CD4-positive, CD25-positive, alpha-beta regulatory T cell (primary cell): ENCODE measurements around the gene DTX2. TPM values are rescaled to one million over a fixed set of nuclear protein-coding genes. Genes with fewer than 3 reads are reported as not detected.
A peak's percentile ranks its signal among the peaks of the same experiment; 100 is the strongest.
"Not testable (repeated sequence)": the region's sequence is repeated elsewhere in the genome, so short reads cannot be mapped to it uniquely, and the experiment has no call there.

Experiments
- ATAC-seq, 2 donors: fragments of 150-1000 bp; cut with Tn5 transposase; one replicate each; pipeline ENCODE4 v1.10.0; 2021; ENCODE audit warnings: low read depth in 2 of 2, moderate number of reproducible peaks in 2 of 2, moderate library complexity in 1 of 2
- DNase-seq, 3 donors: peaks; one replicate each; pipeline versions ENCODE4 v3.0.0 to v3.0.0-alpha.2; 2012 to 2022; ENCODE audit warnings: mixed read lengths in 1 of 3
- H3K27ac ChIP-seq: one replicate; pipeline ENCODE4 v1.7.0; 2013; ENCODE audit warnings: mild to moderate bottlenecking, low read length; ENCODE audit not compliant: insufficient read depth, poor library complexity, severe bottlenecking
- H3K27me3 ChIP-seq: one replicate; pipeline ENCODE4 v1.7.0; 2013; ENCODE audit warnings: low read length; ENCODE audit not compliant: control insufficient read depth, insufficient read depth
- H3K36me3 ChIP-seq: one replicate; pipeline ENCODE4 v1.7.0; 2013; ENCODE audit warnings: mild to moderate bottlenecking, low read length, moderate library complexity; ENCODE audit not compliant: control insufficient read depth, insufficient read depth
- H3K4me1 ChIP-seq: 2 replicates; pipeline ENCODE4 v1.7.0; 2013; ENCODE audit warnings: mild to moderate bottlenecking, low read length; ENCODE audit not compliant: insufficient read depth, control insufficient read depth, poor library complexity, severe bottlenecking
- H3K4me3 ChIP-seq: one replicate; pipeline ENCODE4 v1.7.0; 2013; ENCODE audit warnings: low read depth, mild to moderate bottlenecking, low read length, moderate library complexity
- H3K9me3 ChIP-seq, 2 experiments: 1 replicate in 1 of 2; 2 replicates in 1 of 2; pipeline ENCODE4 v1.7.0; 2013; ENCODE audit warnings: low read length in 2 of 2, mild to moderate bottlenecking in 1 of 2, moderate library complexity in 1 of 2; ENCODE audit not compliant: control insufficient read depth in 2 of 2
- H3K27ac Mint-ChIP-seq, 3 donors: one replicate each; pipeline ENCODE4 v1.8.0; 2020 to 2022; ENCODE audit warnings: mild to moderate bottlenecking in 3 of 3, mixed read lengths in 3 of 3, moderate library complexity in 2 of 3
- H3K27me3 Mint-ChIP-seq: one replicate; pipeline ENCODE4 v1.8.0; 2022; ENCODE audit warnings: mild to moderate bottlenecking, mixed read lengths
- H3K36me3 Mint-ChIP-seq: one replicate; pipeline ENCODE4 v1.8.0; 2020; ENCODE audit warnings: mixed read lengths
- H3K4me1 Mint-ChIP-seq, 4 donors: one replicate each; pipeline ENCODE4 v1.8.0; 2020 to 2022; ENCODE audit warnings: mixed read lengths in 4 of 4, mild to moderate bottlenecking in 1 of 4
- H3K4me3 Mint-ChIP-seq, 4 donors: one replicate each; pipeline ENCODE4 v1.8.0; 2020 to 2022; ENCODE audit warnings: mild to moderate bottlenecking in 4 of 4, mixed read lengths in 4 of 4, moderate library complexity in 3 of 4
- H3K9me3 Mint-ChIP-seq, 7 donors: one replicate each; pipeline ENCODE4 v1.8.0; 2020 to 2022; ENCODE audit warnings: mixed read lengths in 7 of 7, mild to moderate bottlenecking in 3 of 7, moderate library complexity in 2 of 7
- polyA plus RNA-seq, 4 donors: library from polyadenylated mRNA; unstranded; fragments of 300-500 nt; fragmentation: Illumina TruSeq; gene quantifications; one replicate each; pipeline ENCODE4 v1.2.3, GENCODE V29; 2021
- total RNA-seq: library from RNA; stranded (reverse); gene quantifications from one replicate; pipeline ENCODE4 v1.2.3, GENCODE V29; 2022

DTX2 gene
- total and polyA plus RNA-seq, 5 donors from 2014 or later = 10.7 to 36.0 (median 15.9) TPM

- H3K4me3 ChIP-seq, DNase-seq, H3K27ac Mint-ChIP-seq, H3K4me3 Mint-ChIP-seq, H3K27me3 ChIP-seq, H3K9me3 ChIP-seq, H3K4me1 Mint-ChIP-seq, H3K4me1 ChIP-seq, H3K36me3 Mint-ChIP-seq, H3K27ac ChIP-seq, H3K36me3 ChIP-seq, ATAC-seq, H3K9me3 Mint-ChIP-seq: not testable (repeated sequence)
- peaks cover 23% of the 10 kb centered on the region for H3K27me3 Mint-ChIP-seq
Observed at GRCh38 chr7:76425558-76425957, 36.0 kb upstream of the DTX2 start.

- Mint-ChIP-seq H3K4me3 (no peak overlapping the region), H3K9me3 (peaks cover 0 to 1% (median 0%) of the 10 kb centered on the region in 7 donors), H3K27me3 (peaks cover 20% of the 10 kb centered on the region), H3K36me3 (no peaks in the 10 kb centered on the region), H3K4me1 (no peaks in the 10 kb centered on the region), H3K27ac (no peak overlapping the region)
- Histone ChIP-seq H3K4me3 (no peak overlapping the region), H3K36me3 (no peaks in the 10 kb centered on the region), H3K27ac (no peak overlapping the region), H3K9me3 (no peaks in the 10 kb centered on the region), H3K4me1 (no peaks in the 10 kb centered on the region), H3K27me3 (no peaks in the 10 kb centered on the region)
- ATAC-seq (no peak), DNase-seq (no peak)
Observed at GRCh38 chr7:76426246-76426645, 35.3 kb upstream of the DTX2 start.

- Mint-ChIP-seq H3K36me3 (no peaks in the 10 kb centered on the region), H3K9me3 (peaks cover 0 to 1% (median 0%) of the 10 kb centered on the region in 7 donors), H3K27me3 (peaks cover 14% of the 10 kb centered on the region), H3K4me3 (no peak overlapping the region), H3K27ac (no peak overlapping the region), H3K4me1 (no peaks in the 10 kb centered on the region)
- Histone ChIP-seq H3K9me3 (no peaks in the 10 kb centered on the region), H3K4me3 (no peak overlapping the region), H3K4me1 (no peaks in the 10 kb centered on the region), H3K27me3 (no peaks in the 10 kb centered on the region), H3K27ac (no peak overlapping the region), H3K36me3 (no peaks in the 10 kb centered on the region)
- ATAC-seq (no peak), DNase-seq (no peak)
Observed at GRCh38 chr7:76427635-76428034, 33.9 kb upstream of the DTX2 start.

- no peaks in the 10 kb centered on the region for H3K36me3 ChIP-seq
- H3K4me3 Mint-ChIP-seq = no peak overlapping the region
- ATAC-seq (no peak), DNase-seq (no peak)
- H3K27ac ChIP-seq = no peak overlapping the region
- H3K4me1 ChIP-seq = no peaks in the 10 kb centered on the region
- no peaks in the 10 kb centered on the region for H3K4me1 Mint-ChIP-seq
- no peaks in the 10 kb centered on the region for H3K27me3 ChIP-seq
- H3K27me3 Mint-ChIP-seq = peaks cover 14% of the 10 kb centered on the region
- no peaks in the 10 kb centered on the region for H3K9me3 ChIP-seq
- no peaks in the 10 kb centered on the region for H3K36me3 Mint-ChIP-seq
- H3K27ac Mint-ChIP-seq = peak overlapping the region in 1 of 3 donors; percentile 40
- no peak overlapping the region for H3K4me3 ChIP-seq
- no peaks in the 10 kb centered on the region for H3K9me3 Mint-ChIP-seq
Observed at GRCh38 chr7:76428149-76428823, 33.2 kb upstream of the DTX2 start.

- no peak for ATAC-seq
Observed at GRCh38 chr7:76428868-76429805, 32.4 kb upstream of the DTX2 start.

GRCh38 chr7:76430211-76430610 is 31.3 kb upstream of the DTX2 start:
- Mint-ChIP-seq H3K27me3 (peaks cover 5% of the 10 kb centered on the region), H3K9me3 (no peaks in the 10 kb centered on the region), H3K36me3 (no peaks in the 10 kb centered on the region), H3K4me3 (no peak overlapping the region), H3K4me1 (no peaks in the 10 kb centered on the region), H3K27ac (no peak overlapping the region)
- Histone ChIP-seq H3K4me3 (no peak overlapping the region), H3K27ac (no peak overlapping the region), H3K4me1 (no peaks in the 10 kb centered on the region), H3K27me3 (no peaks in the 10 kb centered on the region), H3K9me3 (no peaks in the 10 kb centered on the region), H3K36me3 (no peaks in the 10 kb centered on the region)
- ATAC-seq (no peak), DNase-seq (no peak)

More at GRCh38 chr7:76428868-76429805, 32.4 kb upstream of the DTX2 start:
- DNase-seq = no peak
- Mint-ChIP-seq H3K9me3 (no peaks in the 10 kb centered on the region), H3K27ac (no peak overlapping the region), H3K27me3 (peaks cover 9% of the 10 kb centered on the region), H3K36me3 (no peaks in the 10 kb centered on the region), H3K4me3 (no peak overlapping the region), H3K4me1 (no peaks in the 10 kb centered on the region)
- H3K4me1 ChIP-seq = no peaks in the 10 kb centered on the region
- no peaks in the 10 kb centered on the region for H3K36me3 ChIP-seq
- no peaks in the 10 kb centered on the region for H3K9me3 ChIP-seq
- no peak overlapping the region for H3K4me3 ChIP-seq
- H3K27ac ChIP-seq = no peak overlapping the region
- H3K27me3 ChIP-seq = no peaks in the 10 kb centered on the region

- DNase-seq = no peak
- Mint-ChIP-seq H3K4me1 (no peaks in the 10 kb centered on the region), H3K27ac (no peak overlapping the region), H3K36me3 (no peaks in the 10 kb centered on the region), H3K27me3 (peaks cover 4% of the 10 kb centered on the region), H3K9me3 (no peaks in the 10 kb centered on the region), H3K4me3 (no peak overlapping the region)
- H3K27ac ChIP-seq = no peak overlapping the region
- H3K27me3 ChIP-seq = no peaks in the 10 kb centered on the region
- H3K9me3 ChIP-seq = no peaks in the 10 kb centered on the region
- no peaks in the 10 kb centered on the region for H3K36me3 ChIP-seq
- H3K4me1 ChIP-seq = no peaks in the 10 kb centered on the region
- no peak overlapping the region for H3K4me3 ChIP-seq
- ATAC-seq = no peak
Observed at GRCh38 chr7:76430836-76431235, 30.7 kb upstream of the DTX2 start.
